ENCODE measurements around the gene SLC17A6. TPM values are rescaled to one million over a fixed set of nuclear protein-coding genes. Genes with fewer than 3 reads are reported as not detected.

SLC17A6 gene
- total RNA-seq, result not detected

DNA sequence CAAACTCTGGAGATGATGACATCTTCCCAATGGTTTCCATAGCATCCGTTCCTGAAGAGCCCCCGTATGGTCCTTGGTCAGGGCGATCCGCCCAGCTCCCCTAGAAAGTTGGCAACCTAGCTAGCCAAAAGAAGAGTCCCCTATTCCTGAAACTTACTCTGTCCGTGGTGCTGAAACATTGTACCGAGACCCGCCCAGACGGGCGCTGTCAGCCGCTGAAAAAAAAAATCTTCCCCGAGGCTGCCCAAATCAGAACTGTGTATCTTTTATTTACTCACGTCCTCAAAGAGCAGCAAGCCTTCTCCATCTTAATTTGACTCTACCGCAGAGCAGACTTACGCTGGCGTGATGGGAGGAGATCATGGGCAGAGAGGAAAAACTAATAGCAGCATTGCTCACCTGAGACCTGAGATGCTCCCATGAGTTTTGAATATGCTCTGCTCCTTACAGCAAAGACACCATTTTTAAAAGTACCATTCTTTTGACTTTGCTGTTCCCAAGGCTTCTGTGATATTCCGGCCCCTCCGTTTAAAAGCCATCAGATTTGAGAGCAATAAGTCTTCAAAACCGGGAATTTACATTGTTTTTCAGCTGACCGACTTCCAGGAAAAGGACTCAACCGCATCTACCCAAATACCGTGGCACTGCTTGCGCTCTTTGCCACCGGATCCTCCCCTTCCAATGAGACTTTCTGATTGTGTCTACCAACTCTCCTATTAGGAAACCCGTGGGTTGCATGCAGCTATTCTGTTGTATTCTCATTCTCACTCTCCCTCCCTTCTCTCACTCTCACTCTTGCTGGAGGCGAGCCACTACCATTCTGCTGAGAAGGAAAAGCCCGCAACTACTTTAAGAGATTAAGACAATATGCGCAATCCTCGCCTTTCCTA is at the start of gene SLC17A6:
Gene SLC17A6 (plus strand): TSS at position 786 of the 890 bp plus-strand sequence. CDS start 153 bp downstream, outside the sequence.
- Histone ChIP-seq H3K9me3 (no peaks in the 10 kb centered on the region), H3K4me1 (no peaks in the 10 kb centered on the region), H3K4me3 (no peak within 1 kb of the TSS), H3K27ac (no peak within 1 kb of the TSS), H3K36me3 (no peaks in the 10 kb centered on the region), H3K27me3 (peaks cover 71% of the 10 kb centered on the region)
- no peak for ATAC-seq
- WGBS, 2 donors (ENCODE audit: low coverage in 1 of 2), result 0 to 2% methylated on average over 17 to 26 of the region's 28 CpGs
- TF ChIP-seq EP300 (IDR thresholded peaks at IDR 0.05) (no peak), POLR2AphosphoS5 (IDR thresholded peaks at IDR 0.05) (no peak), POLR2A (IDR thresholded peaks at IDR 0.05) (no peak)
- TF ChIP-seq, protein P1, sequence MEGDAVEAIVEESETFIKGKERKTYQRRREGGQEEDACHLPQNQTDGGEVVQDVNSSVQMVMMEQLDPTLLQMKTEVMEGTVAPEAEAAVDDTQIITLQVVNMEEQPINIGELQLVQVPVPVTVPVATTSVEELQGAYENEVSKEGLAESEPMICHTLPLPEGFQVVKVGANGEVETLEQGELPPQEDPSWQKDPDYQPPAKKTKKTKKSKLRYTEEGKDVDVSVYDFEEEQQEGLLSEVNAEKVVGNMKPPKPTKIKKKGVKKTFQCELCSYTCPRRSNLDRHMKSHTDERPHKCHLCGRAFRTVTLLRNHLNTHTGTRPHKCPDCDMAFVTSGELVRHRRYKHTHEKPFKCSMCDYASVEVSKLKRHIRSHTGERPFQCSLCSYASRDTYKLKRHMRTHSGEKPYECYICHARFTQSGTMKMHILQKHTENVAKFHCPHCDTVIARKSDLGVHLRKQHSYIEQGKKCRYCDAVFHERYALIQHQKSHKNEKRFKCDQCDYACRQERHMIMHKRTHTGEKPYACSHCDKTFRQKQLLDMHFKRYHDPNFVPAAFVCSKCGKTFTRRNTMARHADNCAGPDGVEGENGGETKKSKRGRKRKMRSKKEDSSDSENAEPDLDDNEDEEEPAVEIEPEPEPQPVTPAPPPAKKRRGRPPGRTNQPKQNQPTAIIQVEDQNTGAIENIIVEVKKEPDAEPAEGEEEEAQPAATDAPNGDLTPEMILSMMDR (IDR thresholded peaks at IDR 0.05), result no peak

DNA sequence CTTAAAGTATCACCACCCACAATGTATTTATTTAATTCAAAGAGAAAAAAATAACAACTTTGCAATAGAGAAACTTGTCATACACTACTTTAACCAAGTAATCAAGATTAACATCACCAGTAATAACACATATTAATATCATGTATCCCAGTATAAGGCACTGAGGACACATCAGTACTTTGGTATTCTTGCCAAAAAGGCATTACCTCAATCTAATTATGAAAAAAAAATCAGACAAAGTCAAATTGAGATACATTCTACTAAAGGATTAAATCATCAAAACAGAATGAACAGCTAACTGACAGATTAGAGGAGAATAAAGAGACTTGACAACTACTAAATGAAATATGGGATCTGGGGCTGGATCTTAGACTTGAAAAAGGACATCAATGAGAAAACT is 35.8 kb upstream of the SLC17A6 start:
- H3K36me3 ChIP-seq, result no peaks in the 10 kb centered on the region
- ATAC-seq, result no peak
- no peak overlapping the region for H3K4me3 ChIP-seq
- no peaks in the 10 kb centered on the region for H3K9me3 ChIP-seq
- TF ChIP-seq, protein P1 (IDR thresholded peaks at IDR 0.05), result no peak
- TF ChIP-seq EP300 (IDR thresholded peaks at IDR 0.05), result no peak
- TF ChIP-seq POLR2A (IDR thresholded peaks at IDR 0.05), result no peak
- no peak for TF ChIP-seq POLR2AphosphoS5 (IDR thresholded peaks at IDR 0.05)
- H3K27me3 ChIP-seq, result peaks cover 11% of the 10 kb centered on the region
- H3K27ac ChIP-seq, result no peak overlapping the region
- no peaks in the 10 kb centered on the region for H3K4me1 ChIP-seq

GRCh38 chr11:22304337-22304961 is 33.7 kb upstream of the SLC17A6 start:
- Histone ChIP-seq H3K4me1 (no peaks in the 10 kb centered on the region), H3K9me3 (no peaks in the 10 kb centered on the region), H3K36me3 (no peaks in the 10 kb centered on the region), H3K4me3 (no peak overlapping the region), H3K27me3 (peaks cover 18% of the 10 kb centered on the region), H3K27ac (no peak overlapping the region)
- ATAC-seq, result no peak
- TF ChIP-seq, protein P1 (IDR thresholded peaks at IDR 0.05), result peak; percentile 50 to 69 (median 57)
- TF ChIP-seq POLR2AphosphoS5 (IDR thresholded peaks at IDR 0.05), result no peak
- WGBS, 2 donors (ENCODE audit: low coverage in 1 of 2), result 33 to 35% methylated on average over 3 to 5 of the region's 5 CpGs

DNA sequence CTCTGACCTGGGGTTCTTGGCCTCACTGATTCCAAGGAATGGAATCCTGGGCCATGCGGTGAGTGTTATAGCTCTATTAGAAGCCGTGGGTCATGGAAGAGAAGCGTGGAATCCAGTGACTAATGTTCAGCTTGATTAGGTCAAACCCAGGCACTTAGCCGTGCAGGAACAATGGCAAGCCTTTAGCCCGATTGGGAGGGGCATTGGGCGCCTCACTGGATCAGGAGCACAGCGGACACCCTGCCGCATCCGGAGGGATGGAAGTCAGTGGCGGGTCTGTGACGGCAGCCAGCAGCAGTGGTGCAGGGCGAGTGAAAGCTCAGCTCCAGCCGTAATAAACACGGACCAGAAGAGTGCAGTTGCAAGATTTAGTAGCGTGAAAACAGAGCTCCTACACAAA is 20.5 kb upstream of the SLC17A6 start:
- H3K4me1 ChIP-seq, result no peaks in the 10 kb centered on the region
- TF ChIP-seq, protein P1 (IDR thresholded peaks at IDR 0.05), result no peak
- TF ChIP-seq POLR2AphosphoS5 (IDR thresholded peaks at IDR 0.05) (no peak), POLR2A (IDR thresholded peaks at IDR 0.05) (no peak), EP300 (IDR thresholded peaks at IDR 0.05) (no peak)
- no peak overlapping the region for H3K4me3 ChIP-seq
- 88 to 100% methylated on average over 2 to 3 of the region's 15 CpGs for WGBS, 2 donors (ENCODE audit: low coverage in 1 of 2)
- no peak for ATAC-seq
- H3K27ac ChIP-seq, result no peak overlapping the region
- H3K27me3 ChIP-seq, result peaks cover 4% of the 10 kb centered on the region
- no peaks in the 10 kb centered on the region for H3K36me3 ChIP-seq
- H3K9me3 ChIP-seq, result no peaks in the 10 kb centered on the region

DNA sequence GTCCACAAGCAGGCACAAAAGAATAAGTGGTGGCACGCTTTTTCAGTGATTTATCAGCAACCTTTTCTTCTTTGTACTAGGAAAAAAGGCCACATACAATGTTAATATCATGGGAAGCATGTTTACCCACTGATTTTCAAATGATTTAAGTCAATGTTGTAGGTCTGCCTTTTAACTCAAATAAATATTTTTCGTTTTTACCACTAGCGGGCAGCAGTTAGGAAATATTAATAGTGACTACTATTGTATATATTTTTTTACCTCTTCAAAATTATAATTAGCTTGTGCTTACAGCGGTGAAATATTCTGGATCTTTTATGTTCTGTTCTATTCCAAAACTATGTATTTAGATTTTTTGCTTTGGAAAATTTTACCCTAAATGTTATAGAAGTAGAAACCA is 6.4 kb upstream of the SLC17A6 start:
- H3K27ac ChIP-seq, result no peak overlapping the region
- peaks cover 24% of the 10 kb centered on the region for H3K27me3 ChIP-seq
- no peaks in the 10 kb centered on the region for H3K9me3 ChIP-seq
- no peaks in the 10 kb centered on the region for H3K36me3 ChIP-seq
- H3K4me1 ChIP-seq, result no peaks in the 10 kb centered on the region
- H3K4me3 ChIP-seq, result no peak overlapping the region
- WGBS, 2 donors (ENCODE audit: low coverage in 1 of 2), result 71 to 74% methylated on average over 4 of the region's 4 CpGs
- ATAC-seq, result no peak
- TF ChIP-seq, protein P1 (IDR thresholded peaks at IDR 0.05), result no peak
- TF ChIP-seq POLR2A (IDR thresholded peaks at IDR 0.05) (no peak), POLR2AphosphoS5 (IDR thresholded peaks at IDR 0.05) (no peak), EP300 (IDR thresholded peaks at IDR 0.05) (no peak)
